HepG2 (cell line): ENCODE measurements around the gene MYO3A. TPM values are rescaled to one million over a fixed set of nuclear protein-coding genes. Genes with fewer than 3 reads are reported as not detected.

Experiments used
- ATAC-seq: fragments of 200-7000 bp; cut with Tn5 transposase; 3 replicates; pipeline ENCODE4 v1.9.1; 2020; ENCODE audit warnings: mild to moderate bottlenecking, moderate library complexity
- BruUV-seq: library from RNA; stranded (reverse); fragments of 400-500 nt; replicated peaks from 2 replicates; lab custom pipeline; 2021; lab: Mats Ljungman, UMichigan
- CTCF ChIA-PET: fragments of 300-600 bp; formaldehyde crosslinking; extraction: SDS; loops from one replicate; lab custom pipeline; 2021; ENCODE audit warnings: low total read pairs, inconsistent platforms, low intra/inter-chr PET ratio; lab: Yijun Ruan, JAX
- POLR2A ChIA-PET: fragments of 350-600 bp; sonication (Branson Sonifier 250); formaldehyde crosslinking; loops from one replicate; lab custom pipeline; 2020; ENCODE audit warnings: antibody characterized with exemption, inconsistent platforms; lab: Yijun Ruan, JAX
- DNase-seq: peaks from one replicate; pipeline ENCODE4 v3.0.0-alpha.2; 2015; ENCODE audit warnings: low spot score
- FAIRE-seq: peaks from 3 replicates; lab custom pipeline; 2011; peaks lifted over from hg19 to GRCh38; lab: Jason Lieb, UNC
- H2AFZ ChIP-seq: one replicate; pipeline ENCODE4 v1.6.1; 2011; ENCODE audit warnings: low read length, inconsistent platforms
- H3K27ac ChIP-seq: fragments of 300-600 bp; 3 replicates; pipeline ENCODE4 v1.8.0; 2011; ENCODE audit warnings: mixed run types, mild to moderate bottlenecking, mixed read lengths, low read length, inconsistent platforms; ENCODE audit not compliant: insufficient read depth; ENCODE audit errors: extremely low read length
- H3K27me3 ChIP-seq, 2 experiments: fragments of 200-600 bp in 1 of 2; 2 replicates in 1 of 2; 3 replicates in 1 of 2; pipeline versions ENCODE4 v1.6.0 to v1.8.0; 2011; ENCODE audit warnings: low read length in 2 of 2, mild to moderate bottlenecking in 2 of 2, moderate library complexity in 2 of 2, inconsistent platforms in 1 of 2; ENCODE audit not compliant: insufficient read depth in 2 of 2, control insufficient read depth in 1 of 2
- H3K36me3 ChIP-seq, 2 experiments: fragments of 200-600 bp in 1 of 2; replicated peaks in 1 of 2; 2 replicates in 1 of 2; 3 replicates in 1 of 2; pipeline versions ENCODE4 v1.5.1 to v1.8.0; 2011; ENCODE audit warnings: low read length in 2 of 2, inconsistent platforms in 1 of 2; ENCODE audit not compliant: insufficient read depth in 2 of 2, control insufficient read depth in 1 of 2
- H3K4me1 ChIP-seq: 2 replicates; pipeline ENCODE4 v1.5.1; 2012; ENCODE audit warnings: low read length, inconsistent platforms; ENCODE audit not compliant: insufficient read depth
- H3K4me2 ChIP-seq: 2 replicates; pipeline ENCODE4 v1.6.0; 2011; ENCODE audit warnings: low read depth, low read length, inconsistent platforms
- H3K4me3 ChIP-seq, 3 experiments: fragments of 200-600 bp in 1 of 3; sonication (generic), shearing (Covaris generic) in 1 of 3; replicated peaks in 1 of 3; 2 replicates each; pipeline ENCODE4 v1.5.1; 2011 to 2016; ENCODE audit warnings: low read length in 3 of 3, inconsistent platforms in 2 of 3, low read depth in 2 of 3, mild to moderate bottlenecking in 2 of 3, control low read depth in 1 of 3, mixed read lengths in 1 of 3; ENCODE audit not compliant: insufficient read depth in 1 of 3
- H3K79me2 ChIP-seq: one replicate; pipeline ENCODE4 v1.6.1; 2011; ENCODE audit warnings: low read length, inconsistent platforms; ENCODE audit not compliant: insufficient read depth
- H3K9ac ChIP-seq: 2 replicates; pipeline ENCODE4 v1.6.0; 2011; ENCODE audit warnings: mild to moderate bottlenecking, low read depth, low read length, inconsistent platforms; ENCODE audit not compliant: insufficient read depth
- H3K9me3 ChIP-seq: 2 replicates; pipeline ENCODE4 v1.5.1; 2012; ENCODE audit warnings: mild to moderate bottlenecking, low read length
- H4K20me1 ChIP-seq: 2 replicates; pipeline ENCODE4 v1.6.0; 2011; ENCODE audit warnings: inconsistent platforms, mild to moderate bottlenecking, low read length, moderate library complexity; ENCODE audit not compliant: insufficient read depth
- HBP1 ChIP-seq: IDR thresholded peaks from 2 replicates; pipeline ENCODE4 v1.6.1; 2016; ENCODE audit warnings: low read depth, control low read depth
- KLF6 ChIP-seq: IDR thresholded peaks from 2 replicates; pipeline ENCODE4 v1.8.0; 2016; ENCODE audit warnings: missing biosample characterization, missing genetic modification reagents
- MED8 ChIP-seq: sonication (generic); formaldehyde crosslinking; IDR thresholded peaks from 2 replicates; pipeline ENCODE4 v1.8.1; 2023; ENCODE audit warnings: mild to moderate bottlenecking, missing genetic modification reagents; ENCODE audit not compliant: insufficient replicate concordance
- PRDM4 ChIP-seq: sonication (generic); formaldehyde crosslinking; IDR thresholded peaks from 2 replicates; pipeline ENCODE4 v1.9.0; 2021; ENCODE audit warnings: missing genetic modification reagents, borderline replicate concordance
- RBFOX2 ChIP-seq: fragments of 200-400 bp; formaldehyde crosslinking; IDR thresholded peaks from 2 replicates; pipeline ENCODE4 v1.6.1; 2017; ENCODE audit warnings: low read depth, mild to moderate bottlenecking, low read length
- SMARCC2 ChIP-seq: fragments of 450-650 bp; IDR thresholded peaks from 2 replicates; pipeline ENCODE4 v1.6.1; 2017; ENCODE audit warnings: antibody characterized with exemption, mild to moderate bottlenecking
- TARDBP ChIP-seq: sonication (generic); formaldehyde crosslinking; IDR thresholded peaks from 2 replicates; pipeline ENCODE4 v1.8.0; 2022; ENCODE audit warnings: mild to moderate bottlenecking, missing genetic modification reagents
- TCF7 ChIP-seq: sonication (generic); IDR thresholded peaks from 2 replicates; pipeline ENCODE4 v1.6.1; 2016; ENCODE audit warnings: antibody characterized with exemption, low read depth
- THRA ChIP-seq: sonication (generic); formaldehyde crosslinking; IDR thresholded peaks from 2 replicates; pipeline ENCODE4 v1.4.0; 2020; ENCODE audit warnings: missing genetic modification reagents, borderline replicate concordance
- ZNF317 ChIP-seq: sonication (generic); formaldehyde crosslinking; IDR thresholded peaks from 2 replicates; pipeline ENCODE4 v1.5.0; 2020; ENCODE audit warnings: mild to moderate bottlenecking, missing genetic modification reagents
- ZNF335 ChIP-seq: sonication (generic); formaldehyde crosslinking; IDR thresholded peaks from 2 replicates; pipeline ENCODE4 v1.4.0; 2020; ENCODE audit warnings: missing genetic modification reagents
- ZNF367 ChIP-seq: sonication (generic); formaldehyde crosslinking; IDR thresholded peaks from 2 replicates; pipeline ENCODE4 v1.4.0; 2020; ENCODE audit warnings: missing genetic modification reagents, borderline replicate concordance
- ZNF441 ChIP-seq: sonication (generic); formaldehyde crosslinking; IDR thresholded peaks from 2 replicates; pipeline ENCODE4 v1.7.0; 2021; ENCODE audit warnings: missing genetic modification reagents, borderline replicate concordance
- ZNF577 ChIP-seq: sonication (generic); formaldehyde crosslinking; IDR thresholded peaks from 2 replicates; pipeline ENCODE4 v1.4.0; 2020; ENCODE audit warnings: mild to moderate bottlenecking, low read depth, missing genetic modification reagents, borderline replicate concordance
- WGBS: methylation state at CpG from one replicate; pipeline ENCODE4 v1.1.6; 2017; ENCODE audit warnings: low lambda C conversion rate; 5-methylcytosine and 5-hydroxymethylcytosine counted together
- in situ Hi-C: cut with HindIII; loops from 2 replicates; pipeline ENCODE4 v1.10.0; 2017; ENCODE audit warnings: low pct_unique_long_range_greater_than_20kb; ENCODE audit not compliant: extremely low pct_ligation_motif_present
- intact Hi-C: fragments of 100-400 bp; cut with micrococcal nuclease; formaldehyde crosslinking; loops from one replicate; pipeline ENCODE4 v1.10.0; 2022; ENCODE audit not compliant: unreplicated experiment
- polyA plus RNA-seq, 8 experiments: library from polyadenylated mRNA; depleted of rRNA in 3 of 8; stranded (reverse) in 7 of 8; unstranded in 1 of 8; fragments of >200 nt; fragmentation: Illumina TruSeq in 4 of 8; extraction: Trizol in 4 of 8; gene quantifications; 2 replicates each; pipeline versions ENCODE4 v1.2.1 to v1.2.3, GENCODE V29; 2011 to 2016; ENCODE audit warnings: low read depth in 4 of 8, missing spikeins in 1 of 8, mixed read lengths in 1 of 8; ENCODE audit not compliant: insufficient read depth in 1 of 8
- total RNA-seq, 5 experiments: library from RNA; depleted of rRNA; stranded (reverse); fragments of >200 nt; fragmentation: Illumina TruSeq; extraction: Trizol; gene quantifications; 2 replicates each; pipeline ENCODE4 v1.2.3, GENCODE V29; 2016; ENCODE audit warnings: low read depth in 1 of 5

Gene MYO3A
- total and polyA plus RNA-seq, 2 of the 13 experiments (the other 11 are each of a cell fraction or from before 2014, with no cell fraction given) = not detected

GRCh38 chr10:26238378-26238777 lies 304.3 kb downstream of the MYO3A start (continued):
- TF ChIP-seq PRDM4 (CRISPR knock-in tag) (no peak), TARDBP (CRISPR knock-in tag) (no peak)

GRCh38 chr10:26242706-26243350 lies 308.8 kb downstream of the MYO3A start:
- no peak overlapping the region for H3K4me3 ChIP-seq
- BruUV-seq = no TSS peak
- FAIRE-seq (no peak), DNase-seq (no peak), ATAC-seq (no peak)
- no peak overlapping the region for H3K27ac ChIP-seq
- WGBS = 2% methylated on average over 5 of the region's 5 CpGs
- H3K4me2 ChIP-seq = no peak overlapping the region
- in situ Hi-C loops = no loop called here
- H3K36me3 ChIP-seq = no peaks in the 10 kb centered on the region
- H3K4me1 ChIP-seq = no peaks in the 10 kb centered on the region
- CTCF ChIA-PET = no interaction called here
- H3K27me3 ChIP-seq = peaks cover 0 to 11% of the 10 kb centered on the region in 2 experiments; a peak in 1 of 5 replicates
- POLR2A ChIA-PET = no interaction called here
- H2AFZ ChIP-seq = no peak overlapping the region
- no peak for TF ChIP-seq SMARCC2
- TF ChIP-seq TCF7 = no peak
- no peak for TF ChIP-seq MED8
- TF ChIP-seq RBFOX2 = no peak
- no peak for TF ChIP-seq ZNF335 (CRISPR knock-in tag)
- no peak for TF ChIP-seq THRA (CRISPR knock-in tag)
- TF ChIP-seq ZNF367 = no peak
- no peak for TF ChIP-seq KLF6 (CRISPR knock-in tag)
- TF ChIP-seq HBP1 (CRISPR knock-in tag) = no peak
- no peak for TF ChIP-seq ZNF441 (CRISPR knock-in tag)
- no peak for TF ChIP-seq ZNF577 (CRISPR knock-in tag)
- TF ChIP-seq ZNF317 (CRISPR knock-in tag) = no peak
- no peaks in the 10 kb centered on the region for H3K79me2 ChIP-seq
- no peaks in the 10 kb centered on the region for H3K9me3 ChIP-seq
- no peaks in the 10 kb centered on the region for H4K20me1 ChIP-seq
- H3K9ac ChIP-seq = no peak overlapping the region
- intact Hi-C loops = no loop called here
